Myocyte (in vitro differentiated cells): ENCODE results near the gene CARD9. TPM values are rescaled to one million over a fixed set of nuclear protein-coding genes. Genes with fewer than 3 reads are reported as not detected.

Experiments used
- DNase-seq: peaks from one replicate; pipeline ENCODE4 v3.0.0-alpha.2; 2012; ENCODE audit warnings: low read depth
- total RNA-seq: library from RNA; depleted of rRNA; stranded (reverse); fragments of >200 nt; gene quantifications from 2 replicates; pipeline ENCODE4 v1.2.3, GENCODE V29; 2014

Gene CARD9
- total RNA-seq, 1 donor from 2014 or later: 0.91 TPM

DNA sequence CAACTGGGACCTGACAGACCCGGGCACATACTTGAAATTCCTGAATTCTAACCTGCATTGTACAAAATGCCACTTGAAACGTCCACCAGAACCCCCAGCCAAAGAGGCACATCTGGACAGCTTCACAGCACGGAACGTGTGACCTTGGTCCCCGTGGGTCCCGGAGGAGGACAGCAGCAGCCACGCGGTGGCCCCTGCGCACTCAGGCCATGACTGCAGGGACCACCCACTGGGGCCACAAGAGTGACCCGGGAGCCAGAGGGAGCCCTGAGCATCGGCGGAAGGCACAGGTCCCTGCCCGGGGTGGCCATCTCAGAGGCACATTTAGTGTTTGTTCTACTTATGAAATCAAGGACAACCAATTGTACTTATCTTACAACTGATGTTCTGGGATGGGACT, 28.6 kb upstream of the CARD9 start:
- DNase-seq: no peak

DNA sequence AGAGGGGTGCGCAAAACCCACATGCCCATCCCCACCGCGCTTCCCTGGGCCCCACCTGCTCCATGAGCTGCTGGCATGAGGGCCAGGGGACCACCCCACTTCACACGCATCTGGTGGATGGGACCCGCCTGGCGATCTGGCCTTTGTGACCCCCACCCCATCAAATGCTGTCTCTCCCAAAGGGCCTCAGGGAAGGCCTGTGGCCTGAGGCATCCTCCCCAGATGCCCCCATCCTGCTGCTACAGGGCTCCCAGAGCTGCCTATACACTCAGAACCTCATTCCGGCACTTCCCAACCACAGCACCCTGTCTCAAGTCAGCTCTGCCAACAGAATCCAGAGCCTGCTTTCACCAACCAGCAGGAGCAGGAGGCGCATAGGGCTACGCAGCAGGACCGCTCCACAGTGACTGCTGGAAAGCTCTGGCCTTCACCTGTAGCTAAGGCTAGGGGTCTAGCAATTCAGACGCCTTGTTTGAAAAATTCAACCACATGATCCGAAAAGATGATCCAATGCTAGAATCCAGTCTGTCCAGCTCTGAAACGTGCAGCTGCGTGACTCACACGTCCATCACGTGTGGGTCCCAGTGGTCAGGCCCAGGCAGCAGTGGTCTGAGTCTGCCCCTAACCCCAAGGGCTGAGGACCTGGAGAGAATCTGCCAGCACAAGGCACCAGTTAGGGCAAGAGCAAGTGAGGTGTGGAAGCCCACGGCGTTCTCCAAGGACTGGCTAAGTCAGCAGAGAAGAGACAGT, 27.9 kb upstream of the CARD9 start:
- DNase-seq: peak; percentile 2

GRCh38 chr9:136400038-136400834, 26.8 kb upstream of the CARD9 start, which contains the start of gene SNAPC4:
TSS of gene SNAPC4 (minus strand) at chr9:136400170. CDS start at chr9:136398428, 1,742 bp downstream.
- DNase-seq: peak; percentile 84

GRCh38 chr9:136399176-136400037, 25.9 kb upstream of the CARD9 start:
- peak; percentile 5 for DNase-seq

DNA sequence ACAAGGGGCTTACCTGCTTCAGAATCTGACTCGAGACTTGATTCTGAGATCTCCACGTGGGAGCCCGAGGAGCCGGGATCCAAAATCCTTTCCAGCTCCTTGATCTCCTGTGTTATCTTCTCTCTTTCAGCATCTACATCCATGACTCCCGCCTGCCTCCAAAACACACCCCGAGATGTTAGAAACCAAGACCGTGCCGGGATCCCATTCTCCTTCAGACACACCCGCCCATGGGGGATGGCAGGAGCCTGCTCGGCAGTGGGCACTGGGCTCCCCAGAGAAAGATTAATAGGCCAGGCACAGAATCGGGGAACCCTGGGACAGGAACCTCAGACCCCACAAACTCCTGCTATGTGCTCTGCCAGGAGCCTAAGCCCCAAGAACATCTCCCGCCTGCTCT, 24.8 kb upstream of the CARD9 start:
- no peak for DNase-seq

DNA sequence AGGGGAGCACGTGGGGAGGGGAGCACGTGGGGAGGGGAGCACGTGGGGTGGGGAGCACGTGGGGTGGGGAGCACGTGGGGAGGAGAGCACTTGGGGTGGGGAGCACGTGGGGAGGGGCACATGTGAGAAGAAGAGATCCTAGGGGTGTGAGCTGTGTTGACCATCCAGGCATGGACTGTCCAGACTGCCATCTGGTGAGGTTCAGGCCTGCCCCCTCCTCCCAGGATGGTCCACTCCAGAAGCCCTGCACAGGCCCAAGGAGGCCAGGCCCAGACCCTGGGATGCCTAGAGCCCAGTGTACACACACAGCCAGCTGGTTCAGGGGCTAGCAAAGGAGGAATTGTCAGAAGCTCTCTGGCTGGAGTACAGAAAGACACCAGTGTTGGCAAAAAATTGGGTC, 24.2 kb upstream of the CARD9 start:
- DNase-seq: no peak

GRCh38 chr9:136396219-136396515, 22.7 kb upstream of the CARD9 start:
- no peak for DNase-seq

- no peak for DNase-seq
Measured at GRCh38 chr9:136395345-136396218, 22.1 kb upstream of the CARD9 start.

GRCh38 chr9:136395020-136395340, 21.5 kb upstream of the CARD9 start:
- no peak for DNase-seq

DNA sequence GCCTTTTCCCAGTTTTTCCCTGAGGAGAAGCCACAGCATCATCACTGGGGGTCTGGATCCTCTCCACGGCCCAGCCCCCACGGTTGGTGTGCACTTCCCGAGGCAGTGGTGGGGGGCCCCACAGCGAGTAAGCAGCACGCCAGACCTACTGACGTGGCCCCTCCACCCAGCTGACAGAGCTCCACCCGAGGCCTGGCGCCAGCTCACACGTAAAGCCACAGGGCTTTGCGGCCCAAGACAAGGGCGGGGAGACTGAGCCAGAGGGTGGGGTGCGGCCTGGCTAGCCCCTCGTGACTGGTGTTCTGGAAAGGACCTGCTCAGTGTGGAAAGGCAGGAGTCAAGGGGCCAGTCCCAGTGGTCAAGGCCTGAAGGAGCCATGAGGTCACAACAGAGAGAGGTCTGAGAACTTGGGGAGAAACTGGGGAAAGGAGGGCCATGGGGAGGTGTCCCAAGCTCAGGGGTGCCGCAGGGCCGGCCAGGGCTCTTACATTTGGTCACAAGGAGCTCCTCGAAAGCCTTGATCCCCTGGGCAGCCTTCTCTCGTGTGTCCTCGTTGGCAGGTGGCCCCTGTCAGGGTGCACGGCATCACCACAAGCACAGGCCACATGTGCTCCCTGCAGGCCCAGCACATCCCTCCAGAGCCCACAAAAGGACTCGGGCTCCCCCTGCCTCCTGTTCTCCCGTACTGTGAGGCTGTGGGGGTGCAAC, 21.0 kb upstream of the CARD9 start:
- DNase-seq: no peak

GRCh38 chr9:136393531-136393930, 20.1 kb upstream of the CARD9 start:
- no peak for DNase-seq

- DNase-seq: no peak
Measured at GRCh38 chr9:136392538-136393449, 19.3 kb upstream of the CARD9 start.

GRCh38 chr9:136391737-136392537, 18.5 kb upstream of the CARD9 start:
- DNase-seq: no peak

DNA sequence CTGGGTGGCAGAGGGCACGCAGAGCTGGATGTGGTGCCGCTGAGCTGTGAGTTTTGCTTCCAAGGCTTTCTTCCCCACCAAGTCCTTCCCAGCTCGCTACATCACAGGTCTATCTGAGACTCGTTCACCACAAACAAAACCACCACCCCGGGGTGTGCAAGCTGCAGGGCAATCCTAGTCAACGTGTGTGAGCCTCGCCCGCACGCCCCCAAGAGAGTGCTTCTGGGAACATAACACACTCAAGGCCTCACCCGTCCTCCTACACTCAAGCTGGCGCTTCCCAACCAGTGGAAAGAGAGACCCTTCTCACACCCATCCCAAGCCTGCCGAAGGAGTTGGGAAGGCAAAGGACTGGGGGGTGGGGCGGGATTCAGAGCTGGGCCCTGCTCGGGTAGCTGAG, 15.9 kb upstream of the CARD9 start:
- DNase-seq: no peak

GRCh38 chr9:136387217-136387616, 13.7 kb upstream of the CARD9 start:
- DNase-seq: no peak

- DNase-seq: no peak
Measured at GRCh38 chr9:136386018-136386417, 12.5 kb upstream of the CARD9 start.

GRCh38 chr9:136385015-136385414, 11.5 kb upstream of the CARD9 start:
- no peak for DNase-seq

DNA sequence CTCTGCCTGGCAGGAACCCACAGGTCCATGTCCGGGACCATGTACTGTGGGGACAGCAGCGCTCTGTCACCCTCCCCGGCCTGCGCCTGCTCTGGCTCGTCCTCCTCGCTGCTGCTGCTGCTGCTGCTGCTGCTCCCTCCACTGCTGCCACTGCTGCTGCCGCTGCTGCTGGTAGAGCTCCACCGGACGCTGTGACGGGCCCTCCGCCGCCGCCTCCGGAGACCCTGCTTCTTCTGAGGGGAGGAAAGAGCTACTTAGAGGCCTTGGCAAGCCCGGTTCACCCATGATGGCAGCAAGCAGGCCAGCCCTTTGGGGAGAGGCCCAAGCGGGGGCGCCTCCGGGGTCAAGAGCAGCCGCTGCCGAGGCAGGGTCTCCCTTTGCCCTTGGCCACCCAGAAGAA, 10.0 kb upstream of the CARD9 start:
- DNase-seq: no peak
